Prostate gland (tissue), 2 donors: ENCODE measurements around the gene EPHB2.

Experiments
- POLR2A ChIP-seq: fragments of 450-650 bp; IDR thresholded peaks from one replicate; pipeline ENCODE4 v1.6.1; 2016; ENCODE audit warnings: antibody characterized with exemption, mild to moderate bottlenecking
- POLR2AphosphoS5 ChIP-seq: sonication (generic); formaldehyde crosslinking; IDR thresholded peaks from one replicate; pipeline ENCODE4 v1.6.1; 2017; ENCODE audit warnings: antibody characterized with exemption
- TF ChIP-seq, protein P1 (sequence below), 4 experiments: fragments of 200-600 bp in 2 of 4; fragments of 450-650 bp in 2 of 4; sonication (generic) in 2 of 4; IDR thresholded peaks; 1 replicate in 3 of 4; 2 replicates in 1 of 4; pipeline ENCODE4 v1.5.1; 2016 to 2019; ENCODE audit warnings: antibody characterized with exemption in 4 of 4, mild to moderate bottlenecking in 2 of 4, moderate library complexity in 2 of 4

DNA sequence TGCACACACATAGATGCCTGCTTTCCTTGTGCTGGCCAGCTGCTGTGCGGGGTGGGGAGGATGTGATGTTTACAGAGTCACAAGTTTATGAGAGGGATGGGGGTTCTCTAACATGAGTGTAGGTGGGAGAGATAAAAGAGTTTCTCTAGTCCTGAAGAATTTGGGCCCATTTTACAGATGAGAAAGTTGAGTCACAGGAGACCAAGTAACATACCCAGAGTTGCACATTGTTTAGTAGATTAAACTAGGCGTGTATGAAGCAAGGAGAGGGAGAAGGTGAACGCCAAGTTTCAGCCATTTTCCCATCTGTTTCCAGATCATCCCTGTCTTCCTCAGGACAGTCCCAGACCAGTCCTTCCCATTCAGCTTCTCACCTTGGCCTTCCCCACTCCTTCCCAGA, 126.7 kb downstream of the EPHB2 start:
- TF ChIP-seq POLR2A (no peak), POLR2AphosphoS5 (no peak)
- TF ChIP-seq, protein P1, sequence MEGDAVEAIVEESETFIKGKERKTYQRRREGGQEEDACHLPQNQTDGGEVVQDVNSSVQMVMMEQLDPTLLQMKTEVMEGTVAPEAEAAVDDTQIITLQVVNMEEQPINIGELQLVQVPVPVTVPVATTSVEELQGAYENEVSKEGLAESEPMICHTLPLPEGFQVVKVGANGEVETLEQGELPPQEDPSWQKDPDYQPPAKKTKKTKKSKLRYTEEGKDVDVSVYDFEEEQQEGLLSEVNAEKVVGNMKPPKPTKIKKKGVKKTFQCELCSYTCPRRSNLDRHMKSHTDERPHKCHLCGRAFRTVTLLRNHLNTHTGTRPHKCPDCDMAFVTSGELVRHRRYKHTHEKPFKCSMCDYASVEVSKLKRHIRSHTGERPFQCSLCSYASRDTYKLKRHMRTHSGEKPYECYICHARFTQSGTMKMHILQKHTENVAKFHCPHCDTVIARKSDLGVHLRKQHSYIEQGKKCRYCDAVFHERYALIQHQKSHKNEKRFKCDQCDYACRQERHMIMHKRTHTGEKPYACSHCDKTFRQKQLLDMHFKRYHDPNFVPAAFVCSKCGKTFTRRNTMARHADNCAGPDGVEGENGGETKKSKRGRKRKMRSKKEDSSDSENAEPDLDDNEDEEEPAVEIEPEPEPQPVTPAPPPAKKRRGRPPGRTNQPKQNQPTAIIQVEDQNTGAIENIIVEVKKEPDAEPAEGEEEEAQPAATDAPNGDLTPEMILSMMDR (IDR thresholded peaks at IDR 0.05) = no peak
